Measurements from ENCODE around the gene GABRR2. TPM values are rescaled to one million over a fixed set of nuclear protein-coding genes. Genes with fewer than 3 reads are reported as not detected.

Gene GABRR2
- total and polyA plus RNA-seq, 10 of the 15 experiments (the other 5 are each of a cell fraction or from before 2014, with no cell fraction given), result 0.16 to 0.72 (median 0.32) TPM; not detected in 2

- peak; percentile 84 for TF ChIP-seq ZNF687 (IDR thresholded peaks at IDR 0.05)
- TF ChIP-seq ZNF592 (IDR thresholded peaks at IDR 0.05), result peak; percentile 86; the same call in 1 of the 2 replicates
- peak; percentile 95 for TF ChIP-seq RUNX3 (IDR thresholded peaks at IDR 0.05; ENCODE audit: low read length)
- peak; percentile 75 for TF ChIP-seq MTA2 (IDR thresholded peaks at IDR 0.05; ENCODE audit: low read depth)
- peak; percentile 44 for TF ChIP-seq ATF7 (IDR thresholded peaks at IDR 0.05; ENCODE audit: low read depth)
- TF ChIP-seq IKZF2 (IDR thresholded peaks at IDR 0.05), result peak; percentile 43 to 52; a peak in 3 of 4 replicates
- peak; percentile 64; the same call in 1 of the 2 replicates for TF ChIP-seq RELB (IDR thresholded peaks at IDR 0.05; ENCODE audit: low read depth)
- peak; percentile 82; the same call in 1 of the 2 replicates for TF ChIP-seq CBFB (IDR thresholded peaks at IDR 0.05; ENCODE audit: low read depth)
- TF ChIP-seq JUNB (IDR thresholded peaks at IDR 0.05), result peak; percentile 87
- no peak for TF ChIP-seq POU2F2 (IDR thresholded peaks at IDR 0.05; ENCODE audit: borderline replicate concordance, low read depth, low read length)
- TF ChIP-seq ASH2L (IDR thresholded peaks at IDR 0.05; ENCODE audit: borderline replicate concordance, low read depth), result 0 out of 2 replicates have a peak, but pooled peaks have one; percentile 25
- TF ChIP-seq HSF1 (IDR thresholded peaks at IDR 0.05; ENCODE audit: low read depth, low read length), result no peak
Measured at GRCh38 chr6:89360415-89360999, 45.4 kb upstream of the GABRR2 start (continued).
